Spinal cord (tissue), 10 donors: ENCODE data around the gene LGR6. TPM values are rescaled to one million over a fixed set of nuclear protein-coding genes. Genes with fewer than 3 reads are reported as not detected.

Experiments
- DNase-seq, 6 donors: peaks; one replicate each; pipeline versions ENCODE4 v3.0.0 to v3.0.0-alpha.2; 2013 to 2015; ENCODE audit warnings: low spot score in 6 of 6, low read depth in 4 of 6
- H3K27ac ChIP-seq: one replicate; pipeline ENCODE4 v1.5.1; 2013; ENCODE audit warnings: low read depth, low read length, control low read depth
- H3K27me3 ChIP-seq: one replicate; pipeline ENCODE4 v1.6.1; 2013; ENCODE audit warnings: low read length; ENCODE audit not compliant: control insufficient read depth, insufficient read depth
- H3K36me3 ChIP-seq: one replicate; pipeline ENCODE4 v1.6.1; 2013; ENCODE audit warnings: low read length; ENCODE audit not compliant: control insufficient read depth, insufficient read depth
- H3K4me1 ChIP-seq: one replicate; pipeline ENCODE4 v1.6.1; 2013; ENCODE audit warnings: low read length; ENCODE audit not compliant: control insufficient read depth, insufficient read depth
- H3K4me3 ChIP-seq: one replicate; pipeline ENCODE4 v1.5.1; 2013; ENCODE audit warnings: low read depth, low read length, control low read depth
- H3K9me3 ChIP-seq: one replicate; pipeline ENCODE4 v1.6.1; 2013; ENCODE audit warnings: low read length; ENCODE audit not compliant: control insufficient read depth, insufficient read depth
- WGBS: methylation state at CpG from one replicate; pipeline ENCODE4 v1.1.5; 2013; ENCODE audit warnings: missing lambda C conversion rate; ENCODE audit not compliant: insufficient coverage; 5-methylcytosine and 5-hydroxymethylcytosine counted together
- polyA plus RNA-seq, 2 donors: library from polyadenylated mRNA; unstranded; fragments of 120-200 nt; gene quantifications; one replicate each; pipeline ENCODE4 v1.2.1, GENCODE V29; 2013; ENCODE audit not compliant: insufficient read length in 2 of 2
- total RNA-seq, 2 donors: library from RNA; depleted of rRNA in 1 of 2; stranded (reverse); fragments of 120-200 nt in 1 of 2; fragments of >200 nt in 1 of 2; gene quantifications; one replicate each; pipeline versions ENCODE4 v1.2.3 to v1.2.4, GENCODE V29; 2013 to 2014
- donor health status: healthy.

Gene LGR6
- total and polyA plus RNA-seq, 4 donors = 1.0 to 6.1 (median 3.7) TPM

DNA sequence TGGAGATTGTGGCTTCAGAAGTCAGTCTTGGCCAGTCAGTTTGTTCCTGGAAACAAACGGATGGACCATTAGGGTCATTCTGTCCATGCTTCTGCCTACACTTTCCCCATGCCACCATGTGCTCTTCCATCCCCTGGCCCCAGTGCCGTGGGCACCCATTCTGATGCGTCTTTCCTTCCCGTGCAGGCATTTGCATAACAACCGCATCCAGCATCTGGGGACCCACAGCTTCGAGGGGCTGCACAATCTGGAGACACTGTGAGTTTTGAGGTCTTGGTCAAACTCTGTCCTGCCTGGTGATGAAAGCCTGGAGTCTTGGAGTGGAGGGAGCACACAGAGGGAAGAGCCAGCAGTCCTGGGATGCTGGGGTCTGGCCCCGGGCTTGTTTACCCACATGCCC, 87.0 kb downstream of the LGR6 start:
- DNase-seq = no peak
- WGBS = 68% methylated on average over 5 of the region's 7 CpGs
- Histone ChIP-seq H3K36me3 (no peaks in the 10 kb centered on the region), H3K4me1 (peaks cover 23% of the 10 kb centered on the region), H3K27me3 (no peaks in the 10 kb centered on the region), H3K4me3 (no peak overlapping the region), H3K9me3 (no peaks in the 10 kb centered on the region), H3K27ac (no peak overlapping the region)

GRCh38 chr1:202281316-202282024, 87.9 kb downstream of the LGR6 start:
- peak in 1 of 6 donors; percentile 42 for DNase-seq
- H3K27ac ChIP-seq = no peak overlapping the region
- H3K4me1 ChIP-seq = peaks cover 23% of the 10 kb centered on the region
- no peaks in the 10 kb centered on the region for H3K9me3 ChIP-seq
- no peaks in the 10 kb centered on the region for H3K27me3 ChIP-seq
- H3K36me3 ChIP-seq = no peaks in the 10 kb centered on the region
- WGBS = 70% methylated on average over 2 of the region's 5 CpGs
- H3K4me3 ChIP-seq = no peak overlapping the region

DNA sequence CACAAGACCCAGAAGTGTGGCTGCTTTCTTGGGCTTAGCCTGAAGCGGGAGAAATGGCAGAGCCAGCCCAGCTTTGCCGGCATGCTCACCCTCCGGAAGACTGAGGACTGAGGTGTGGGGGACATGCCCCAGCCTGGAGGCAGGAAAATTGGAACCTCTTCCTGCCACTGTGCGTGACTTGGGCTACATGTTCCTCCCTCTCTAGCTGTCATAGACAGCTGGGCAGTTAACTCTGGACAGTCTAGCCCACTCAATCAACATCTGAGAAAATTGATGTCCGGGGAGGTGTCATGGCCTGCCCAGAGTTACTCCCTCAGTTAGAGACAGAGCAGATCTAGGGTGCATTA, 88.4 kb downstream of the LGR6 start:
- DNase-seq = no peak
- H3K9me3 ChIP-seq = no peaks in the 10 kb centered on the region
- H3K4me1 ChIP-seq = peaks cover 23% of the 10 kb centered on the region
- no peaks in the 10 kb centered on the region for H3K36me3 ChIP-seq
- H3K4me3 ChIP-seq = no peak overlapping the region
- H3K27me3 ChIP-seq = no peaks in the 10 kb centered on the region
- WGBS = 93% methylated on average over 3 of the region's 5 CpGs
- no peak overlapping the region for H3K27ac ChIP-seq

- WGBS = 51% methylated on average over 5 of the region's 7 CpGs
Observed at GRCh38 chr1:202282596-202283283, 89.1 kb downstream of the LGR6 start.

GRCh38 chr1:202283379-202283844, 89.8 kb downstream of the LGR6 start:
- Histone ChIP-seq H3K27me3 (no peaks in the 10 kb centered on the region), H3K27ac (no peak overlapping the region), H3K4me3 (no peak overlapping the region), H3K36me3 (no peaks in the 10 kb centered on the region), H3K9me3 (no peaks in the 10 kb centered on the region), H3K4me1 (peaks cover 23% of the 10 kb centered on the region)
- peak in 2 of 6 donors; percentile 26 to 86 for DNase-seq
- WGBS = 25% methylated on average over 9 of the region's 10 CpGs

More at GRCh38 chr1:202282596-202283283, 89.1 kb downstream of the LGR6 start:
- Histone ChIP-seq H3K27ac (no peak overlapping the region), H3K4me3 (no peak overlapping the region), H3K36me3 (no peaks in the 10 kb centered on the region), H3K27me3 (no peaks in the 10 kb centered on the region), H3K4me1 (peaks cover 23% of the 10 kb centered on the region), H3K9me3 (no peaks in the 10 kb centered on the region)
- peak in 2 of 6 donors; percentile 20 to 73 for DNase-seq

DNA sequence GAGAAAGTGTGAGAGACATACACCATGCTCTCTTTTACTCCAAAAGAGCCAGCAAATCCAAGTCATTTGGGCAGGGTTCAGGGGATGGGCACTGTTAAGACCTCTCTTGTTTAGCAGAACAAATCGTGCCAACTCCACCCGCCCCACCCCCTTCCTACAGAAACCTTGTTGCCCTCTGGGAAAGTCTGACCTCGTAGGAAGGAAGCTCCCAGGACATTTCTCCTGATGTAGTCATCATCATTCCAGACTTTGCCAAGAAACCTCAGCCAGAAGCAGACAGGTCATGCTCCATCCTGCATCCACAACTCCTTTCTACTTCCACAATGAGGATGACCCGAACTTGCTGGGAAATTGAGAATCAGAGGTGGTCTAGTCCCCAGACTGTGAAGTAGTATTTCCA, 90.4 kb downstream of the LGR6 start:
- H3K27ac ChIP-seq = no peak overlapping the region
- 86% methylated on average over 3 of the region's 4 CpGs for WGBS
- no peaks in the 10 kb centered on the region for H3K9me3 ChIP-seq
- DNase-seq = no peak
- no peak overlapping the region for H3K4me3 ChIP-seq
- no peaks in the 10 kb centered on the region for H3K27me3 ChIP-seq
- H3K4me1 ChIP-seq = peaks cover 23% of the 10 kb centered on the region
- no peaks in the 10 kb centered on the region for H3K36me3 ChIP-seq

GRCh38 chr1:202285908-202286307, 92.3 kb downstream of the LGR6 start:
- no peaks in the 10 kb centered on the region for H3K27me3 ChIP-seq
- no peak for DNase-seq
- H3K27ac ChIP-seq = no peak overlapping the region
- no peaks in the 10 kb centered on the region for H3K36me3 ChIP-seq
- 80% methylated on average over 1 of the region's 3 CpGs for WGBS
- H3K4me1 ChIP-seq = peaks cover 23% of the 10 kb centered on the region
- H3K9me3 ChIP-seq = no peaks in the 10 kb centered on the region
- no peak overlapping the region for H3K4me3 ChIP-seq

GRCh38 chr1:202286622-202287097, 93.1 kb downstream of the LGR6 start:
- Histone ChIP-seq H3K9me3 (no peaks in the 10 kb centered on the region), H3K36me3 (no peaks in the 10 kb centered on the region), H3K4me3 (no peak overlapping the region), H3K27ac (no peak overlapping the region), H3K27me3 (no peaks in the 10 kb centered on the region), H3K4me1 (peaks cover 20% of the 10 kb centered on the region)
- DNase-seq = no peak
- WGBS = 75% methylated on average over 2 of the region's 6 CpGs

- Histone ChIP-seq H3K4me1 (peaks cover 14% of the 10 kb centered on the region), H3K9me3 (no peaks in the 10 kb centered on the region), H3K27me3 (no peaks in the 10 kb centered on the region), H3K27ac (no peak overlapping the region), H3K4me3 (no peak overlapping the region), H3K36me3 (no peaks in the 10 kb centered on the region)
- no peak for DNase-seq
- WGBS = 92% methylated on average over 1 of the region's 1 CpG
Observed at GRCh38 chr1:202287196-202287595, 93.6 kb downstream of the LGR6 start.

GRCh38 chr1:202288177-202288576, 94.6 kb downstream of the LGR6 start:
- no peak for DNase-seq
- no peak overlapping the region for H3K4me3 ChIP-seq
- H3K27me3 ChIP-seq = no peaks in the 10 kb centered on the region
- H3K36me3 ChIP-seq = no peaks in the 10 kb centered on the region
- peaks cover 7% of the 10 kb centered on the region for H3K4me1 ChIP-seq
- 85% methylated on average over 2 of the region's 3 CpGs for WGBS
- H3K27ac ChIP-seq = no peak overlapping the region
- no peaks in the 10 kb centered on the region for H3K9me3 ChIP-seq
